HPDE6-E6E7 (cell line): ENCODE results near the gene ZNF768.

Source experiments
- DNase-seq: peaks from one replicate; pipeline ENCODE4 v3.0.0; 2011; ENCODE audit warnings: missing footprints; ENCODE audit errors: extremely low spot score

The ZNF768 gene

DNA sequence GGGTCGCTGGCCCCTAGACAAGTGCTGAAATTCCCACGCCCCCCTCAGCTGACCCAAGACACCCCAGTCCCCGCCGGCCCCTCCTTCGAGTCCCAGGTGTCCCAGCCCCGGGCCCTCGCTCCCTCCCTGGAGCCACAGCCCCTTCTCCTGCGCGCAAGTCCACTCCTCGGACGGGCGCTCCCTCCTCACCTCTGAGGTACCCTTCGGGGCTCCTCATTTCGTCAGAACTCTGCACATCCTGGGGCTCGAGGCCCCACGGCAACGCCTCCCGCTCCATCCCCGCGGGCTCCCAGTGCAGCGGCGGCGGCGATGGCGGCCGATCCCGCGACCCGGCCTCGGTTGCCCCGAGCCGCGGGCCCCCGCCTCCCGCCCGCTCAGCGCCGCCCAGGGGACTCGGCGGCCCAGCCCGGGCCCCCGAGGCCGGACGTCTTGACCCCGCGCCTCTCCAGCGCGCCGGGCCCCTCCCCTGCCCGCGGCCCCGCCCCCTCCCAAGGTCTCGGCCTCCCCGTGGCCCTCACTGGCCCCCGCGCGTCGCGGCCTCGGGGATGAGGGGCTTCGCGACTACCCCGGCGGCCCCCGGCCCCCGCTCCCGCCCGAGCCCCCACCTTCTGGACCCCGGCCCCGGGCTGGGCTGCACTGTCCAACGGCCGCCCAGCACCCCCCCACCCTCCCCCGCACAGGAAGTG, at the start of gene ZNF768:
ZNF768 (minus strand) TSS at position 430 of the 686 bp plus-strand sequence; CDS start at position 277, 153 bp downstream.
- DNase-seq: no peak

DNA sequence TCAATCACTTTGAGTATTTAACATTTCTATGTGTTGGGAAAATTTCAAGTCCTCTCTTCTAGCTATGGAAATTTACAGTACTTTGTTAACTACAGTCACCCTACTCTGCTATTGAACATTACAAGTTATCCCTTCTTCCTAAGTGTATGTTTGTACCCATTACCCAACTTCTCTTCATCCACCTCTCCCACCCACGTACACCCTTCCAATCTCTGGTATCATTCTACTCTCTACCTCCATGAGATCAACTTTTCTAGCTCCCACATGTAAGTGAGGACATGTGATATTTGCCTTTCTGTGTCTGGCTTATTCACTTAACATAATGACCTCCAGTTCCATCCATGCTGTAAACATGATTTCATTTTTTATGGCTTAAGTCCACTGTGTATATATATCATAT, 48.3 kb upstream of the ZNF768 start:
- DNase-seq: no peak

DNA sequence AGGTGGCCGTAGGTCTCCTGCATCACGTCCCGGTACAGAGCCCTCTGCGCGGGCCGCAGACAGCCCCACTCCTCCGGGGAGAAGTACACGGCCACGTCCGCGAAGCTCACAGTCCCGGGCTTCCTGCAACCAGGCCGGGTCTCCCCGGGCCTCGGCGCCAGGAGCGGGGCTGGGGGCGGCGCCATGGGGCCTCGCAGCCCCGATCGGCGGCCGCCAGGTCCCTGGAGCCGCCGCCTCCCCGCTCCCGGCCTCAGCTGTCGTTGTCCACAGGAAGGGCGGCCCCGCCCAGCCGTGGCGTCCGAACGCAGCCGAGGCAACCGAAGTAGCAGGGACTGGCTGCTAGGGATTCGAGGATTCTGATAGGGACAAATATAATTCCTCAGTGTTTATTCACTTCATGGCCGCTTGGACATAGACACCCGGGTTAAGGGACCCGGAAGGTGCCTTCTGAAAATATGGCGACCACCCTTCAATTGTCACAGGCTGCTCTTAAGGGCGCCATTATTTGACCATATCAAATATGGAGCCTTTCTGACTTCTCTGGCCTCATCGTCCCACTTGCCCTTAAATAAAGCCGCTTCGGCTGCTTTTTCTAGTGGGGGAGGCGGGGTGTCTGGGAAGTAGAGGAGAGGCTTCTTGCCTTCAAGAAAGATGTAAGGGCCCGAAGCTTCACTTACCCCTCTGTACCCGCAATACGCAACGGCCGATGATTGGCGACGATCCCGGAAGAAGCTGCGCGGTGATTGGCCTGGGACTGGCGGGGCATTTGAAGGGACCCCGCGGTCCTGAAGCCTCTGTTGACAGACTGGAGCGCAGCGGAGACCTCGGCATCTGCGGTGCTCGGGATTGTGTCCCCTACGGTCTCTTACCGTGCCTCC, 45.3 kb upstream of the ZNF768 start, which contains the start of gene ZNF688:
ZNF688 (minus strand) TSS at position 270 of the 878 bp plus-strand sequence; CDS start at position 185, 85 bp downstream.
- peak; percentile 91 for DNase-seq

DNA sequence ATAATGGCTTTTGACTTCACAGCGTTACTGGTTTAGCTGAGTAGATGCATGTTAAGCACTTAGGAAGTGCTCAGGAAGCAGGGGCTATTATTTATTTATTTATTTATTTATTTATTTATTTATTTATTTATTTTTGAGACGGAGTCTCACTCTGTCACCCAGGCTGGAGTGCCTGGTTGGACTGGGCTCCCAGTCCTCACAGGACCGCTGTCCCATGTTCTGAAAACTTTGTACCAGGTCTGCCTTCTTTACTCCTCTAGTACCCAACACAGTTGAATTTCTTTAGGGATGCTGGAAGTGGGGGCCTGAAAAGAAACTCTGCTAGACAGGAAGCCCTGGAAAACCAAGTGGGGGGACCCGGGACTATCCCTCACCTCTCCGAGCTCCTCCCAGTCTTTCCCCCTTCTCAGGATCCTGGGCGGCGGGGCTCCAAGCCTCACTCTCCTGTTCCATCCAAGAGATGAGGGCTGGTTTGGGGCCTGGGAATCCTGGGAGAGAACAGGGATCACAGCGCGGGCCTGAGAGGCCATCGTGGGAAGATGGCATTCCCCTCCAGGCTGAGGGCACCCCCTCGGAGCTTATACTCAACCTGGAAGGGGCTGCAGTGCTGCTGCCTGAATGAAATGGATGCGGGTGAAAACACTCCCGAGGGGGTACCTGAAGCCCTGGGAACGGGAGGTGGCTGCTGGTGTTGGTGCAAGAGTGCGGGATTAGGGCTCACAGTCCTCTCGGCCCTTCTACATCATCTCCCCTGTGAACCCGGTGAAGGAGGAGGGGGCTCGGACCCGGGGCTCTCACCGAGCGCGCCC, 44.5 kb upstream of the ZNF768 start:
- no peak for DNase-seq

DNA sequence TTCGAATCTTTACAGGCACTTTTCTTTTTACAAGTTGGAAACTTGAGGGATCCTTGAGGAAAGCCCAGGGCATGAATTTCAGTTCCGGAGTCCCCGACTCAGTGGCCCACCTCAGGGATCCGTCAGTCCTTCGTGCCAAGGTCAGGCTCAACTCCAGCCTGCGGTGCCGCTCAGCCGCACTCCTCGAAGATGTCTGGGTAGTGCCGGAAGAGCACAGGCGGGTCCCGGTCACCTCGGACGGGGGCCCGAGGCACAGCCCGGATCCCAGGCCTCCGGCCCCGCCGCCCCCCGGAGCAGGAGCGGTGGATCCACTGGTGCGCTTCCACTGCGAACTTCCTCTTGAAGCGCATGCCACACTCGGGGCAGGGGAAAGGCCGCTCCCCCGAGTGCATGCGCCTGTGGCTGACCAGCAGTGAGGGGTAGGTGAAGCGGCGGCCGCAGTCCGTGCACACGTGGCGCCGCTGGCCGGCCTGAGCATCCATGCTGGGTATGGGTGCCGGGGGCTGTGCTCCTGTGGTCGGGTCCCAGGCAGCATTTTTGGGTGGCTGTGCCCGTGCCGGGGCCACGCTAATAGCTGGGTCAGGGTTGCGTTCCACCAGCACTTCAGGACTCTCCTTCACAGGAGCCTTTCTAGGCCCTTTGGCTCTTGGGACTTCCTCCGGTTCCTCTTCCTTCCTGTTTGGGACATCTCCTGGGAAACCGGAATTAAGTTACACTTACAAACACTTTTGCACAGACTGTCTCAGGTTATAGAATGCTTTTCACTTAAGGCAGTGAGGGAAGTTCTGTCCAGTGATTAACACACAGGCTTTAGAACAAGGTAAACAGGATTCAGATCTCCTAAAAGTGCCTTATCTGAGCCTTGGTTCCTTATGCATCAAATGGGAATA, 43.6 kb upstream of the ZNF768 start:
- no peak for DNase-seq

DNA sequence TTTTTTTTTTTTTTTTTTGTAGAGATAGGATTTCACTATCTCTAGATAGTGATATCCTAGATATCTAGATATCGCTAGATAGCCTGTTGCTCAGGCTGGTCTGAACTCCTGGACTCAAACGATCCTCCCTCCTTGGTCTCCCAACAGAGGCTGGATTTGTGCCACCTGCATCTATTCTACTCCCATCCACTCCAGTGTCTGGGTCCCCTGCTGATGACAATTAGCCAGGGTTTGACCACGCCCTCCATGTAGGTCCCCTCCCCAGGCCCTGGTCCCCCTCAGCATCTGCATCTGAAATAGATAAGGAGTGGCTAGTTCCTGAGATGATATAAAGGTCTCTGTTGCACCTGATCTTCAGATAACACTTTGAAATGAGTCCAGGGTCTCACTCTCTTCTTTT, 42.9 kb upstream of the ZNF768 start:
- no peak for DNase-seq

DNA sequence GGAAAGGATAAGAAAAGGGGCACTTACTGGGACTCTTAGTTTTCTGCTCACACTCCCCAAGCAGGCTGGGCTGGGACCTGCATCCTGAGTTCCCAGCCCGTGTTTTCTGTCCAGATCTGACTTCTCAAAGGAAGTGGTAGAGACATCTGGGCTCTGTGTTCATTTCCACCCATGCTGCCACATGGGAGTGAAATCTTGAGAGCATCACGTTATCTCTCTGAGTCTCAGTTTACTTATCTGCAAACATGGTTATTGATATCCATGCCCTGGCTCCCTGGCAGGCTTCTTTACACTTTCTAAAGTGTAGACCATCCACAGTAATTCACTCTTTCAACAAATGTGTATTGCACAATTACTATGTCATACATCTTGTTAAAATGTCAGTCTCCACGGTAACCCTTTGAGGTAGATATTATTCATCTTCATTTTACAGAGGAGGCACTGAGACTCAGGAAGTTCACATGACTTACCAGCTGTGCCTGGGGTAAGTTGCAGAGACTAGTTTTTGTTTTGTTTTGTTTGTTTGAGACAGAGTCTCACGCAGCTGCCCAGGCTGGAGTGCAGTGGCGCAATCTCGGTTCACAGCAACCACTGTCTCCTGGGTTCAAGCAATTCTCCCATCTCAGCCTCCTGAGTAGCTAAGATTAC, 41.7 kb upstream of the ZNF768 start:
- peak; percentile 77 for DNase-seq

DNA sequence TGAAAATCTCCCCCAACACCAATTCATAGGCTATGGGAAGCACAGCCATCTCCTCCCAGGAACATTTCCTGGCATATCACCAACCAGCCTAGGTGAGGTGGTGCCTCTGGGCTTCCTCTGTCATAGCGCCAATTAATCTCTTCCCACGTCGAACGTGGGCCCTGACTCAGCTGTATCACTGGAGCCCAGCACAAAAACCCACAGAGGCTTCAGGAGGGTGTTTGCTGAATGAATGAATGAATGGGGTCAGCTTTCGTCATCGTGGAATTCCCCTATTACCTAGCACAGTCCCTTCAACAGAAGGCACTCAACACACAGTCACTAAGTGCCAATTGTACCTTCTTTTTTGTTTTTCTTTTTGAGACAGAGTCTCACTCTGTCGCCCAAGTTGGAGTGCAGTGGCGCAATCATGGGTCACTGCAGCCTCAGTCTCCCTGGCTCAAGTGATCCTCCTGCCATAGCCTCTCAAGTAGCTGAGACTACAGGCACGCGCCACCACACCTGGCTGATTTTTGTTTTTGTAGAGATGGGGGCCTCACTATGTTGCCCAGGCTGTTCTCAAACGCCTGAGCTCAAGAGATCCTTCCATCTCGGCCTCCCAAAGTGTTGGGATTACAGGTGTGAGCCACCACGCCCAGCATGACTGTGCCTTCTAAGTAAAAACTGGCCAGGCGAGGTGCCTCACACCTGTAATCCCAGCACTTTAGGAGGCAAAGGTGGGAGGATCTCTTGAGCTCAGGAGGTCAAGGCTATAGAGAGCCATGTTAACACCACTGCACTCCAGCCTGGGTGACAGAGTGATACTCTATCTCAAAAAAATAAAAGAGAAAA, 41.0 kb upstream of the ZNF768 start:
- DNase-seq: no peak

DNA sequence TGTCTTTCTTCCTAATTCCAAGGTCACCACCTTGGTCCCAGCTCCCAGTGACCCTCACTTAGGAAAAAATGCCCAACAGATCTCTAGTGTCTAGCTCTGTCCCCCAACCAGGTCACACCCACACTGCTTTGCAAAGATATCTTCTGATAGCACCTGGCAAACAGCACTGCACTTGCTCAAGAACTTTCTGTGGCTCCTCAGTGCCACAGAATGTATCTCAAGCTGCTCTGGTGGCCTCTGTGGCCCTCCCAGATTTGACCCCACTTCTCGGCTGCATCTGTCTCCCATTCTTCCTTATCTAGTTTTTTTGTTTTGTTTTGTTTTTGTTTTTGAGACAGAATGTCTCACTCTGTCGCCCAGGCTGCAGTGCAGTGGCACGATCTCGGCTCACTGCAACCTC, 40.2 kb upstream of the ZNF768 start:
- DNase-seq: no peak

DNA sequence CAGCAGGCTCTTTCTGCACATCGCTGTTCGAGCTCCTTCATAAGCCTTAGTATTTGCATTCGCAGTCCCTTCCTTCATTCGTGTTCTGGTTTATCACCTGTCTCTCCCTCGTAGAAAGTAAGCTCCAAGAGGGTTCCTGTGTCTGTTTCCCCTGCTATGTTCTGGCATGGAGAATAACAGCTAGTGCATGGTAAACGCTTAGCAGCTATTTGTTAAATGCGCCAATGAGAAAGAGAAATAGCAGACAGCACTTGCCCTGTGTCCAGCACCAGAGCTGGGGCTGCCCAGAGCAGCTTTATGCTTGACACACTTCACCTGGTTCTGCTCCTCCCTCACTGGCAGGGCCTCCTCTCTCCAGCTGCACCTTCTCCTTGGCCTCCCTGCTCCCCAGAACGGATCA, 39.6 kb upstream of the ZNF768 start:
- no peak for DNase-seq

DNA sequence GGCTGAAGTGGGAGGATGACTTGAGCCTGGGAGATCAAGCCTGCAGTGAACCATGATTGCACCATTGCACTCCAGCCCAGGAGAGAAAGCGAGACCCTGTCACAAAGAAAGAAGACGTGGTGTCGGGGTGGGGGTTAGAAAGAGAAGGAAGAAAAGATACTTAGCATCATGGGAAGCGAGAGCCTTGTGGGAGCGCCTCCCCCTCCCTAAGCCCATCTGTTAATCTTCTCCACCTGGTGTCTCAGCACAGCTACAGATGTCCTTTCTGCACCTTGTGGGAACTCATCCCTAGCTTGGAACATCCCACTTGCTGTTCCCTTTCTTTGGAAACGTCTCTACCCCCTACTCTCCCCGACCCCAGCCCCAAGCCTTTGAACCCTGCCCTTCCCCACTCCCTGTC, 39.2 kb upstream of the ZNF768 start:
- DNase-seq: no peak

DNA sequence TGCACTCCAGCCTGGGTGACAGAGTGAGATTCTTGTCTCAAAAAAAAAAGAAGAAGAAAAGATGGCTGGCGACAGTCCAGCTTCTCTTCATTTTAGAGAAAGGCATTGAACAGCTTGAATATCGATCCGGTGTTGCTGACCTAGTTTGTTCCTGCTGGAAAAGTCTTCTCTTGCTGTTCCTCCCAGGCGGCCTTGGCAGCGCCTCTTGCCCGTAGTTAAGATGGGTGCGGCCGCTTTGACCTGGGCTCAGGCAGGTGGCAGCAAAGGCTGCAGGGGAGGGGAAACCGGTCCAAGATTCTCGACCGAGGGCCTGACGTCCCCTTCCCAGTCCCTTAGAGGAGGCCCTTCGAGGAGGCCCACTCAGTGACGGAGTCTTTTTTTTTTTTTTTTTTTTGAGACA, 35.7 kb upstream of the ZNF768 start:
- no peak for DNase-seq

DNA sequence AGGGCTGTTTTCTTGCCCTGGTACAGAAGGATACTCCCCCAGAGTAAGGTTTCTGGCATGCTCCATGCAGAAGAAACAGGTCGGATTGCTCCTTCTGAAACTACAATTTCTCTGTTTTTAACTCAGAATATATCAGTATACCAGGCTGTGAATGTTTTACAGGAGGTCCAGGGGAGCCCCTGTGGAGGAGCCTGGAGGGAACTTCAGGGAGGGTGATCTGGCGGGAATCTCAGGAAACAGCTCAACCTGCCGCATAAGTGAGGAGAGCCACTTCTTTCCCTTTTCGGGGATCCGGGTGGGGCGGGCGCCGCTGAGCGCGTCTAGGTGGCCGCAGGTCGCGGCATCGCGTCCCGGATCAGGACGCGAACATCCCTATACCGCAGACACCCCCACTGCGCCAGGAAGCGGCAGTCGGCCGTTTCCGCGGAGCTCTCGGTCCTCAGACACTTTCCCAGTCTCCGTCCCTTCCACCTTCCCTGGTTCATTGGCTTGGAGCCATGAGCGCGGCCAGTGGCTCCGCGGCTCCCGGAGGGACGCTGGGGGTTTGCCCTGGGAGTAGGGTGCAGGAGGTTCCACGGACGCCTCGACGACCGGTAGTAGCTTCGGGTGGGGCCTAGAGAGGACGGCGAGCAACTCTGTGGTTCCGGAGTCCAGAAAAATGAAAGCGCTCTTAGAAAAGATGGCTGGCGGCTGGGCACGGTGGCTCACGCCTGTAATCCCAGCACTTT, 34.9 kb upstream of the ZNF768 start:
- no peak for DNase-seq

DNA sequence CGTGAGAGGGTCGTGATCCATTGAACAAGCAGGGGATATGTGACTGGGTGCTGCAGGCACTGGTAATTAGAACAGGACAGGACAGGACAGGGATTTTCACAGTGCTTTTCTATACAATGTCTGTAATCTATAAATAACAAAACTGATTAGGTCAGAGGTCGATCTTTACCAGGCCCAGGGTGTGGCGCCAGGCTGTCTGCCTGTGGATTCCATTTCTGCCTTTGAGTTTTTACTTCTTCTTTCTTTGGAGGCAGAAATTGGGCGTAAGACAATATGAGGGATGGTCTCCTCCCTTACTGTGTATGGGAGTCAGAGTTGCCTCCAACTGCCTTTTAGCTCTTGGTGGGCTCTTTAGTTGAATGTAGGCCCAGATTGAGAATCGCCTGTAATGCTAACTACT, 33.3 kb upstream of the ZNF768 start:
- no peak for DNase-seq

DNA sequence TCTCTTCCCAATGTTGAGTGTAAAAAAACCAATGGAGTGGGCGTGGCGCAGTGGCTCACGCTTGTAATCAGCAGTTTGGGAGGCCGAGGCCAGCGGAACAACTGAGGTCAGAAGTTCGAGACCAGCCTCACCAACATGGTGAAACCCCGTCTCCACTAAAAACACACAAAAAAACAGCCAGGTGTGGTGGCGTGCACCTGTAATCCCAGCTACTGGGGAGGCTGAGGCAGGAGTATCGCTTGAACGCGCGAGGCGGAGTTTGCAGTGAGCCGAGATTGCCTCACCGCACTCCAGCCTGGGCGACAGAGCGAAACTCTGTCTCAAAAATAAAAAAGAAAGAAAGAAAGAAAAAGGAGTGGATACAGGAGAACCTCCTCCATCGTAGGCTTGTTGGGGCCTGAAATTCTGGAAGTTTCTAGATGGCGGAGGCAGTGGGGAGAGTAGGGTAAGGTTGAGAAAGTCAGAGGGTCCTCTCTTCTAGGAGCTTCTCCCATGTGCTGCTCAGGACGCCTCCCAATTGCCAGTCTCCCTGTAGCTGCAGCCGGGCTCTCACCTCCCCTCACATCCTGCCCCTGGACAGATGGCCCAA, 32.5 kb upstream of the ZNF768 start:
- DNase-seq: no peak

DNA sequence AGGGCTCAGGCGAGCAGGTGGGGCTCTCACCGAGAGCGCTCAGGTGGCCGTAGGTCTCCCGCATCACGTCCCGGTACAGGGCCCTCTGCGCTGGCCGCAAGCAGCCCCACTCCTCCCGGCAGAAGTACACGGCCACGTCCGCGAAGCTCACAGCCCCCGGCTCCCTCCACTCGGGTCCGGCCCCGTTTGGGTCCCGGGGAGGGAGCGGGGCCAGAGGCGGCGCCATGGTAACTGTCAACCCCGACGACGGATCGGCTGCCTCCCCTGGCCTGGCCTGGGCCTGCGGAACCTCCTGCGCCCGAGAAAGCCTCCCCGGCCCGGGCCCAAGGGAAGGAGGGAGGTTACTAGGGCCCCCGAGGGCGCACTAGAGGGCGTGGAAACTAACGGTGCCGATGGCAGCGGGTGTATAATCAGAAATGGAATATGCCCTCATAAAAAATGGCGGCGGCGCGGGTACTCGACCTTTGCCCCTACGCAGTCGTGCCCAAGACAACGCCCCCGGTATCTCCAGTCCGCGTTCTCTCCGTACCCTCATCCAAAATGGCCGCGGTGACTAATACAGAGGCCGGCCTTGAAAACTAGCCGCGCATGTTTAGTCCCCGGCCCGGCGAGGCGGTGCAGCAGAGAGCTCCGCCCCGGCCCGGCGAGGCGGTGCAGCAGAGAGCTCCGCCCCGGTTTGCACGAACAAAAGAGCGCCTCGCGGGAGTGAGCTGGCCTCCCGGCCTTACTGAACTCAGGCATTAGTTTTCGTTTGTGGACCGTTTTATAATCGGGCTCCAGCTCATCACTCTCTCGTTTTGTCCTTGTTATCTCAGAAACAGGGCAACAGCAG, 31.8 kb upstream of the ZNF768 start, which contains the start of gene ZNF764:
ZNF764 (minus strand) TSS at position 418 of the 832 bp plus-strand sequence; CDS start at position 226, 192 bp downstream.
- DNase-seq: peak; percentile 97

DNA sequence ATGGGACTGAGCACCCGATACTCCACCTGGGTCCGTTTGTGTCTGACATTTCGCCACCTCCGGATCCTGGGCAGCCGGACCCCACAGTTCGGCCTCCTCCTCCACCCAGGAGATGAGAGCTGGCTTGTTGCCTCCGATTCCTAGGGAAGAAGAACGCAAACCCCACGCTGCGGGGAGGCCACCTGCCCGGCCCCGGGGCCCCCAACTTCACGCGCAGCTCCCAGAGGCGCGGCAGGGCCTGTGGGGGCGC, 31.3 kb upstream of the ZNF768 start:
- no peak for DNase-seq

DNA sequence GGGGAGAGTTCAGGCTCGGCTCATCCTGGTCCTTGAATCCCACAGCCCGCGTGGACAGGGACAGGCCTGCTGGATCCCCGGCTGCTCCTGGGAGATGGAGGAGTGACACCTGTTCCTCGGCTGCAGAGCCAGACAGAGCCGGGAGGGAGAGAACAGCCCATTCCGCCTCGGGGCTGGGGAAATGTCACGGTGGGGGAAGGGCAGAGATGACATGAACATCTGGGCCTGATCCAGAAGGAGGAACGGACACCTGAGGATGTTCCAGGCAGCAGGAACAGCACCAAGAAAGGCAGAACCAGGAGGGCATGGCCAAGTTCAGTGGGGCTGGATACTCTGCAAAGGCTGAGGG, 29.7 kb upstream of the ZNF768 start:
- DNase-seq: no peak
